Astrocyte of the spinal cord (primary cell): ENCODE data around the gene ABCA8.
A peak's percentile ranks its signal among the peaks of the same experiment; 100 is the strongest.

Source experiments
- DNase-seq: peaks from one replicate; pipeline ENCODE4 v3.0.0; 2011; ENCODE audit warnings: low read depth, low spot score
- H3K4me3 ChIP-seq: 2 replicates; pipeline ENCODE4 v1.5.1; 2011; ENCODE audit warnings: low read depth, mild to moderate bottlenecking, low read length, moderate library complexity
- in situ Hi-C: cut with HindIII; loops from 2 replicates; pipeline ENCODE4 v1.10.0; 2017; ENCODE audit warnings: low sequenced_read_pairs
- TF ChIP-seq, protein P1 (sequence below): IDR thresholded peaks from 2 replicates; pipeline ENCODE4 v1.5.1; 2012; ENCODE audit warnings: low read depth, mild to moderate bottlenecking, low read length, inconsistent platforms

ABCA8 gene

DNA sequence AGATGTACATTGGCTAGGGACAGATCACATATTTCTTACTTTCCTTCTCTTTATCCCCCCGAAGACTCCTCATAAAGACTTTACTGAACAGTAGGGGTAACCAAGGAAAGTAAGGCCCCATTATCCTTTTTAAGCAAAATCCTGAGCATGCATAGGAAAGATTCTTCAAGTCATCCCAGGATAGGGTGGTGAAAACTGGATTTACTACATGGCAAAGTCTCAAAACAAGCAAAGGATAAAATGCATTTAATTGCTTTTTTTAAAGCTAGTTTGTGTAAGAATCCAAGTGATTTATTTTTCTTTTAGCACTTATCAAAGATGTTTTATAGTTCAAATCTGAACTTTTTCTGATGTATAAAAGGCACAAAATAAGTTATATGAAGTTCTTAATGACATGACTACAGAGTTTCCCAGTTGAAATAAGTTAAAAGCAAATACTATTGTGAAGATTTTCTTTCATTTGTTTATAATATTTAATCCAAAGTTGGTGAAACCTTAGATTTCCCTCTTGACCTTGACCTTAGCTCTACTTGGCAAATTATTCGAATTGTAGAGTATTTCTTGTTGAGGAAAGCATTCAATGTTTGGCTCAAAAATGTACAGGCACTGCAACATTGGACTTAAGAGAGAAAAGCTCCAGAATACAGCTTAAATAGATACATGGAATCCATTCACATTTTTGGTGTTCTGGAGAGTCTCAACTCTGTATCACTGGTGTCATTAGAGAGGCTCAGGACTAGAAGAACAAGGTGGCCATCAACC is 104.3 kb downstream of the ABCA8 start:
- no peak overlapping the region for H3K4me3 ChIP-seq
- in situ Hi-C loops = no loop called here
- no peak for DNase-seq
- TF ChIP-seq, protein P1, sequence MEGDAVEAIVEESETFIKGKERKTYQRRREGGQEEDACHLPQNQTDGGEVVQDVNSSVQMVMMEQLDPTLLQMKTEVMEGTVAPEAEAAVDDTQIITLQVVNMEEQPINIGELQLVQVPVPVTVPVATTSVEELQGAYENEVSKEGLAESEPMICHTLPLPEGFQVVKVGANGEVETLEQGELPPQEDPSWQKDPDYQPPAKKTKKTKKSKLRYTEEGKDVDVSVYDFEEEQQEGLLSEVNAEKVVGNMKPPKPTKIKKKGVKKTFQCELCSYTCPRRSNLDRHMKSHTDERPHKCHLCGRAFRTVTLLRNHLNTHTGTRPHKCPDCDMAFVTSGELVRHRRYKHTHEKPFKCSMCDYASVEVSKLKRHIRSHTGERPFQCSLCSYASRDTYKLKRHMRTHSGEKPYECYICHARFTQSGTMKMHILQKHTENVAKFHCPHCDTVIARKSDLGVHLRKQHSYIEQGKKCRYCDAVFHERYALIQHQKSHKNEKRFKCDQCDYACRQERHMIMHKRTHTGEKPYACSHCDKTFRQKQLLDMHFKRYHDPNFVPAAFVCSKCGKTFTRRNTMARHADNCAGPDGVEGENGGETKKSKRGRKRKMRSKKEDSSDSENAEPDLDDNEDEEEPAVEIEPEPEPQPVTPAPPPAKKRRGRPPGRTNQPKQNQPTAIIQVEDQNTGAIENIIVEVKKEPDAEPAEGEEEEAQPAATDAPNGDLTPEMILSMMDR = no peak

- TF ChIP-seq, protein P1 = no peak
- in situ Hi-C loops = no loop called here
- H3K4me3 ChIP-seq = no peak overlapping the region
- no peak for DNase-seq
Observed at GRCh38 chr17:68849673-68850610, 105.2 kb downstream of the ABCA8 start.

DNA sequence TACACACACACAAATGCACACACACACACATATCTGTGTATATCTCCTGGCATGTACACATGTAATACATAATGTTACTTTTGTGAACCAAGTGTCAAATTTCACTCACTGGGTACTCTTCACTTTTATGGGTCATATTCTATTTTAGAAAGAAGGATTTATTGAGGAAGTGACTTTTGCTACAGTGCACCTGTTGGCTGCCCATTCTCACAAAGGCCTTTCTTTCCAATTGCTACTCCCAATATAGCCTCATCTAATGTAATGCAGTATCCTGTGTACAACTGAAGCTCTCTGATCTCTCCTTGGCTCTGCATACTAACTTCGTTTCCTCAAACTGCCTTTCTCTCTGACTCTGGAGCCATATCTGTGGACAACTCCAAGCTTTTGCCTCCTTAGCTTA is 107.5 kb downstream of the ABCA8 start:
- TF ChIP-seq, protein P1 = no peak
- no peak for DNase-seq
- no peak overlapping the region for H3K4me3 ChIP-seq
- in situ Hi-C loops = no loop called here

GRCh38 chr17:68843522-68843921 is 111.7 kb downstream of the ABCA8 start:
- no peak overlapping the region for H3K4me3 ChIP-seq
- TF ChIP-seq, protein P1 = no peak
- in situ Hi-C loops = no loop called here
- DNase-seq = no peak

DNA sequence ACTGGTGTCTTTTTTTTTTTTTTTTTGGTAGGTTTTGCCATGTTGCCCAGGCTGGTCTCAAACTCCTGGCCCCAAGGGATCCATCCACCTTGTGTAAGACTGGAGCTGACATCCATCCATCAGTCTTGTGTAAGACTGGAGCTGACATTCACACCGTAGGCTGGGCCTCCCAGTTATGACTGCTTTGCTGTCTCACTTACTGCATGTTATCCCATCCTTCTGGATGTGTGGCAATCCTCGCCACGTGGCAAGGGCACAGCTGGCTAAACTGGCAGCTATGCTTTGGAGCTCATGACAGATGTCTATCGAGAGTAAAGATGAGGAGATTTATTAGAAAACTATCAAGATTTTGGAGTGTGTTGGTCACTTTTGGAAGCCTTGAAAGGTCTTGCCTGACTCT is 115.1 kb downstream of the ABCA8 start:
- H3K4me3 ChIP-seq = no peak overlapping the region
- in situ Hi-C loops = no loop called here
- no peak for DNase-seq
- TF ChIP-seq, protein P1 = no peak

DNA sequence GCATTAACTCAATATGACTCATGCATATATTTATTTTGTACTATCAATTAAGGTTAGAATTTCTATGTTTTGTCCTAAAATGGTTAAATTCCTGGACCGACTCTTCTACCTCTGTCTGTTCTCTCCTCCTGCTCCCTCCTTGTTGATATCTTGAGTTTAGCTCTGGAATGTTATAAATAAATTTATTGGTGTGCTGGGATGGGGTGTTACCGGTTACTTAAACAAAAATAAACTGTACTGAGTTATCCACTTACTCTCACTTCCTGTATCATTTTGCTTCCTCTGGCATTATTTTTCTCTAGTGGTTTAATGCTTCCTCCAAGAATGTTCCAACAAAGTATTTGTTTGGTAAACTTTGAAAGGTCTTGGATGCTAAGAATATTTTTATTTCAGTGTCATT is 120.1 kb downstream of the ABCA8 start:
- in situ Hi-C loops = no loop called here

More for the DNA sequence above, 120.1 kb downstream of the ABCA8 start:
- no peak overlapping the region for H3K4me3 ChIP-seq
- TF ChIP-seq, protein P1 = no peak
- peak; percentile 29 for DNase-seq
